ENCODE measurements around the gene HMHB1. TPM values are rescaled to one million over a fixed set of nuclear protein-coding genes. Genes with fewer than 3 reads are reported as not detected.
A peak's percentile ranks its signal among the peaks of the same experiment; 100 is the strongest.

The HMHB1 gene
- total and polyA plus RNA-seq, 5 donors = not detected

- no peaks in the 10 kb centered on the region for H3K27me3 ChIP-seq (ENCODE audit: control insufficient read depth, insufficient read depth)
- H3K4me1 ChIP-seq (ENCODE audit: control insufficient read depth, insufficient read depth, low read length) = no peaks in the 10 kb centered on the region
- DNase-seq (no peak), ATAC-seq (no peak)
- no peak overlapping the region for H3K4me3 ChIP-seq (ENCODE audit: low read length)
- intact Hi-C loops (cut with DNase I) = loop anchor here in 1 of 4 donors (10.0 kb wide), 1 partner anchor 289 kb away; no protein-coding TSS in a partner anchor
- H3K27ac ChIP-seq (ENCODE audit: low read length) = no peak overlapping the region
- WGBS = 72% methylated on average over 2 of the region's 2 CpGs
- no peaks in the 10 kb centered on the region for H3K9me3 ChIP-seq (ENCODE audit: control insufficient read depth, low read length)
These were observed 24.3 kb downstream of the HMHB1 start for GRCh38 chr5:143836161-143836725.

GRCh38 chr5:143837306-143837848 is 25.4 kb downstream of the HMHB1 start:
- Histone ChIP-seq H3K27me3 (ENCODE audit: control insufficient read depth, insufficient read depth) (no peaks in the 10 kb centered on the region), H3K4me1 (ENCODE audit: control insufficient read depth, insufficient read depth, low read length) (no peaks in the 10 kb centered on the region), H3K4me3 (ENCODE audit: low read length) (no peak overlapping the region), H3K9me3 (ENCODE audit: control insufficient read depth, low read length) (no peaks in the 10 kb centered on the region), H3K27ac (ENCODE audit: low read length) (no peak overlapping the region)
- DNase-seq (no peak), ATAC-seq (peak in 1 of 2 donors; percentile 24)
- intact Hi-C loops (cut with DNase I) = loop anchor here in 1 of 4 donors (10.0 kb wide), 1 partner anchor 287 kb away; no protein-coding TSS in a partner anchor
- 61% methylated on average over 7 of the region's 7 CpGs for WGBS

GRCh38 chr5:143841446-143841845 is 29.5 kb downstream of the HMHB1 start:
- intact Hi-C loops (cut with DNase I) = no loop called here

GRCh38 chr5:143842920-143843319 is 31.0 kb downstream of the HMHB1 start:
- H3K4me3 ChIP-seq (ENCODE audit: low read length) = no peak overlapping the region
- H3K9me3 ChIP-seq (ENCODE audit: control insufficient read depth, low read length) = no peaks in the 10 kb centered on the region
- H3K27me3 ChIP-seq (ENCODE audit: control insufficient read depth, insufficient read depth) = no peaks in the 10 kb centered on the region
- no peak for ATAC-seq
- H3K27ac ChIP-seq (ENCODE audit: low read length) = no peak overlapping the region
- no peak for DNase-seq
- 96% methylated on average over 2 of the region's 2 CpGs for WGBS
- intact Hi-C loops (cut with DNase I) = no loop called here
- no peaks in the 10 kb centered on the region for H3K4me1 ChIP-seq (ENCODE audit: control insufficient read depth, insufficient read depth, low read length)

More at GRCh38 chr5:143841446-143841845, 29.5 kb downstream of the HMHB1 start:
- ATAC-seq (no peak), DNase-seq (no peak)
- Histone ChIP-seq H3K4me1 (ENCODE audit: control insufficient read depth, insufficient read depth, low read length) (no peaks in the 10 kb centered on the region), H3K27me3 (ENCODE audit: control insufficient read depth, insufficient read depth) (no peaks in the 10 kb centered on the region), H3K4me3 (ENCODE audit: low read length) (no peak overlapping the region), H3K27ac (ENCODE audit: low read length) (no peak overlapping the region), H3K9me3 (ENCODE audit: control insufficient read depth, low read length) (no peaks in the 10 kb centered on the region)

- H3K27me3 ChIP-seq (ENCODE audit: control insufficient read depth, insufficient read depth) = no peaks in the 10 kb centered on the region
- intact Hi-C loops (cut with DNase I) = no loop called here
- DNase-seq = no peak
- H3K27ac ChIP-seq (ENCODE audit: low read length) = no peak overlapping the region
- ATAC-seq = no peak
- H3K4me3 ChIP-seq (ENCODE audit: low read length) = no peak overlapping the region
- H3K4me1 ChIP-seq (ENCODE audit: control insufficient read depth, insufficient read depth, low read length) = no peaks in the 10 kb centered on the region
- 91% methylated on average over 2 of the region's 2 CpGs for WGBS
- H3K9me3 ChIP-seq (ENCODE audit: control insufficient read depth, low read length) = no peaks in the 10 kb centered on the region
These were observed 31.5 kb downstream of the HMHB1 start for GRCh38 chr5:143843461-143843860.

- no peak for DNase-seq
- 51% methylated on average over 3 of the region's 3 CpGs for WGBS
- H3K9me3 ChIP-seq (ENCODE audit: control insufficient read depth, low read length) = no peaks in the 10 kb centered on the region
- no peak overlapping the region for H3K4me3 ChIP-seq (ENCODE audit: low read length)
- no peak overlapping the region for H3K27ac ChIP-seq (ENCODE audit: low read length)
- intact Hi-C loops (cut with DNase I) = no loop called here
- no peaks in the 10 kb centered on the region for H3K4me1 ChIP-seq (ENCODE audit: control insufficient read depth, insufficient read depth, low read length)
- ATAC-seq = no peak
- no peaks in the 10 kb centered on the region for H3K27me3 ChIP-seq (ENCODE audit: control insufficient read depth, insufficient read depth)
These were observed 38.2 kb downstream of the HMHB1 start for GRCh38 chr5:143850050-143850683.

GRCh38 chr5:143851383-143851782 is 39.4 kb downstream of the HMHB1 start:
- no peaks in the 10 kb centered on the region for H3K4me1 ChIP-seq (ENCODE audit: control insufficient read depth, insufficient read depth, low read length)
- H3K27me3 ChIP-seq (ENCODE audit: control insufficient read depth, insufficient read depth) = no peaks in the 10 kb centered on the region
- DNase-seq (no peak), ATAC-seq (no peak)
- H3K4me3 ChIP-seq (ENCODE audit: low read length) = no peak overlapping the region
- H3K9me3 ChIP-seq (ENCODE audit: control insufficient read depth, low read length) = no peaks in the 10 kb centered on the region
- intact Hi-C loops (cut with DNase I) = no loop called here
- no peak overlapping the region for H3K27ac ChIP-seq (ENCODE audit: low read length)

GRCh38 chr5:143860211-143860610 is 48.2 kb downstream of the HMHB1 start:
- DNase-seq (no peak), ATAC-seq (no peak)
- 96% methylated on average over 1 of the region's 1 CpG for WGBS
- no peak overlapping the region for H3K4me3 ChIP-seq (ENCODE audit: low read length)
- intact Hi-C loops (cut with DNase I) = no loop called here
- no peaks in the 10 kb centered on the region for H3K27me3 ChIP-seq (ENCODE audit: control insufficient read depth, insufficient read depth)
- no peak overlapping the region for H3K27ac ChIP-seq (ENCODE audit: low read length)
- H3K9me3 ChIP-seq (ENCODE audit: control insufficient read depth, low read length) = no peaks in the 10 kb centered on the region
- no peaks in the 10 kb centered on the region for H3K4me1 ChIP-seq (ENCODE audit: control insufficient read depth, insufficient read depth, low read length)

- Histone ChIP-seq H3K4me3 (ENCODE audit: low read length) (no peak overlapping the region), H3K4me1 (ENCODE audit: control insufficient read depth, insufficient read depth, low read length) (no peaks in the 10 kb centered on the region), H3K27ac (ENCODE audit: low read length) (no peak overlapping the region), H3K27me3 (ENCODE audit: control insufficient read depth, insufficient read depth) (no peaks in the 10 kb centered on the region), H3K9me3 (ENCODE audit: control insufficient read depth, low read length) (no peaks in the 10 kb centered on the region)
- DNase-seq = no peak
- intact Hi-C loops (cut with DNase I) = no loop called here
- no peak for ATAC-seq
These were observed 50.3 kb downstream of the HMHB1 start for GRCh38 chr5:143862271-143862670.

GRCh38 chr5:143865426-143866025 is 53.6 kb downstream of the HMHB1 start:
- H3K4me3 ChIP-seq (ENCODE audit: low read length) = no peak overlapping the region
- H3K27me3 ChIP-seq (ENCODE audit: control insufficient read depth, insufficient read depth) = no peaks in the 10 kb centered on the region
- intact Hi-C loops (cut with DNase I) = no loop called here
- H3K4me1 ChIP-seq (ENCODE audit: control insufficient read depth, insufficient read depth, low read length) = no peaks in the 10 kb centered on the region
- DNase-seq (no peak), ATAC-seq (peak in 1 of 2 donors; percentile 36)
- WGBS = 55% methylated on average over 8 of the region's 8 CpGs
- H3K9me3 ChIP-seq (ENCODE audit: control insufficient read depth, low read length) = no peaks in the 10 kb centered on the region
- no peak overlapping the region for H3K27ac ChIP-seq (ENCODE audit: low read length)

Data from right cardiac atrium (tissue), 5 donors.